ENCODE measurements around the gene ITGA11. TPM values are rescaled to one million over a fixed set of nuclear protein-coding genes. Genes with fewer than 3 reads are reported as not detected.

Gene ITGA11
- total RNA-seq, 1 donor from 2014 or later, result 0.22 TPM

GRCh38 chr15:68276668-68277067 is 155.3 kb downstream of the ITGA11 start:
- DNase-seq, result no peak
- peaks cover 22% of the 10 kb centered on the region for H3K4me1 Mint-ChIP-seq (ENCODE audit: low read depth, unreplicated experiment)

DNA sequence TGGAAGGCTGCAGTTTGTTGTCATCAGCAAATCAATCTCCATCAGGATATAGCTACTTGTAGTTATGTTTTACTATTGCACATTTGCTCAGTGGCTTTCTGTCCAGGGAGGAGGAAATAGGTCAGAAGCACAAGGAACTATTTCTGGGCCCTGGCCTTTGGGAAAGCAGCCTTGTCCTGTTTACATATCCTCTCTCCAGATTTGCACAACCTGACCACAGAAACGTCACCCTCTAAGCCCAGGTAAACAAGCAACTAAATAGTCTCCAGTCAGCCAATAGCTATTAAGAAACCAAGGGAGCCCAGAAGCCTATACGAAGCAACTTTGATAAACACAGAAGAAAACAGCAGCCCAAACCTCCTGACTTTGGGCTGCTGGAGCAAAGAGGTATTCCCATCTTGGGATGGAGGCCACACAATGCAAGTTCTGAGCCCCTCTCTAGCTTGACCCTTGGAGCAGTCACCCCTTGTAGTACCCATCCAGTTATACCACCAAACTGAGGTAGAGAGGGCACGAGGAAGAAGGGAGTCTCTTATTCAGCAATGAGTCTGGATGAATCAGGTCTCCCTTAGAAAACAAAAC is 156.7 kb downstream of the ITGA11 start:
- Mint-ChIP-seq H3K36me3 (ENCODE audit: unreplicated experiment) (peaks cover 5% of the 10 kb centered on the region), H3K27ac (ENCODE audit: unreplicated experiment) (peak overlapping the region; percentile 67), H3K27me3 (ENCODE audit: unreplicated experiment) (peaks cover 12% of the 10 kb centered on the region), H3K4me1 (ENCODE audit: low read depth, unreplicated experiment) (peaks cover 21% of the 10 kb centered on the region), H3K9me3 (ENCODE audit: unreplicated experiment) (peaks cover 11% of the 10 kb centered on the region), H3K4me3 (ENCODE audit: unreplicated experiment) (no peak overlapping the region)
- no peak for DNase-seq
- TF ChIP-seq CTCF (IDR thresholded peaks at IDR 0.05; ENCODE audit: partially characterized antibody, unreplicated experiment), result no peak

More at GRCh38 chr15:68276668-68277067, 155.3 kb downstream of the ITGA11 start:
- peaks cover 11% of the 10 kb centered on the region for H3K9me3 Mint-ChIP-seq (ENCODE audit: unreplicated experiment)
- peaks cover 12% of the 10 kb centered on the region for H3K27me3 Mint-ChIP-seq (ENCODE audit: unreplicated experiment)
- peak overlapping the region; percentile 94 for H3K4me3 Mint-ChIP-seq (ENCODE audit: unreplicated experiment)
- H3K27ac Mint-ChIP-seq (ENCODE audit: unreplicated experiment), result peak overlapping the region; percentile 99
- H3K36me3 Mint-ChIP-seq (ENCODE audit: unreplicated experiment), result peaks cover 5% of the 10 kb centered on the region
- no peak for TF ChIP-seq CTCF (IDR thresholded peaks at IDR 0.05; ENCODE audit: partially characterized antibody, unreplicated experiment)

DNA sequence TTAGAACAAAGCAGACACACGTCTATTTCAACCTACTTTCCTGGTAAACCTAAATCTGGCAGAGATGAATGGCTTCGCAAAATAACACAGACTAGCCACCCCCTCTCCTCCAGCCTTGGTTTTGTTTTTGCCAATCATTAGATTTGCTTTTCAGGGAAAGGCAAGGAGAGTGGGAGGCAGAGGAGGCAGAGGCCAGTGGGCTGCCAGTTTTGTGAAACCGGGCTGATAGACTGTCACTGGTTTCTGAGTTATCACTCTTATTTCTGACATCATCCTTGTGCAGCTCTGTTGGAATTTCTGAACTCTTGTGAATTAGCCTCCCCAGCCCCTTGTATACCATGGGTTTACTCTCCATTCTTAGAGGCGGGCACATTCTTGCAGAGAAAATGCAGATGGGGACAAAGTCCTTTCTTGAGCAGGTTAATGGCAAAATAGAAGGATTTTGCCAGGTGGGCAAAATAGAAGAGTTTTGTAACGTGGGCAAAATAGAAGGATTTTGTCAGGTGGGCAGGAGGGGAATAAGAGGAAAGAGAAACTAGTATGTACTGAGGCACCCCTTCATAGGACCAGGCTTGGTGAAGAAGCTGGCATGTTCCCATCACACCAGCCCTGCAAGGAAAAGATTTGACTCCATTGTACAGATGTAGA is 157.6 kb downstream of the ITGA11 start:
- no peak for TF ChIP-seq CTCF (IDR thresholded peaks at IDR 0.05; ENCODE audit: partially characterized antibody, unreplicated experiment)
- Mint-ChIP-seq H3K27ac (ENCODE audit: unreplicated experiment) (no peak overlapping the region), H3K4me3 (ENCODE audit: unreplicated experiment) (no peak overlapping the region), H3K4me1 (ENCODE audit: low read depth, unreplicated experiment) (peaks cover 15% of the 10 kb centered on the region), H3K36me3 (ENCODE audit: unreplicated experiment) (peaks cover 5% of the 10 kb centered on the region), H3K27me3 (ENCODE audit: unreplicated experiment) (peaks cover 12% of the 10 kb centered on the region), H3K9me3 (ENCODE audit: unreplicated experiment) (peaks cover 10% of the 10 kb centered on the region)
- no peak for DNase-seq

- no peak for TF ChIP-seq CTCF (IDR thresholded peaks at IDR 0.05; ENCODE audit: partially characterized antibody, unreplicated experiment)
- Mint-ChIP-seq H3K27me3 (ENCODE audit: unreplicated experiment) (peaks cover 9% of the 10 kb centered on the region), H3K9me3 (ENCODE audit: unreplicated experiment) (peaks cover 8% of the 10 kb centered on the region), H3K4me1 (ENCODE audit: low read depth, unreplicated experiment) (peaks cover 15% of the 10 kb centered on the region), H3K4me3 (ENCODE audit: unreplicated experiment) (no peak overlapping the region), H3K27ac (ENCODE audit: unreplicated experiment) (no peak overlapping the region), H3K36me3 (ENCODE audit: unreplicated experiment) (peaks cover 5% of the 10 kb centered on the region)
- DNase-seq, result no peak
Measured at GRCh38 chr15:68272721-68273271, 159.2 kb downstream of the ITGA11 start.
